Measurements from ENCODE around the gene LIPH.

DNA sequence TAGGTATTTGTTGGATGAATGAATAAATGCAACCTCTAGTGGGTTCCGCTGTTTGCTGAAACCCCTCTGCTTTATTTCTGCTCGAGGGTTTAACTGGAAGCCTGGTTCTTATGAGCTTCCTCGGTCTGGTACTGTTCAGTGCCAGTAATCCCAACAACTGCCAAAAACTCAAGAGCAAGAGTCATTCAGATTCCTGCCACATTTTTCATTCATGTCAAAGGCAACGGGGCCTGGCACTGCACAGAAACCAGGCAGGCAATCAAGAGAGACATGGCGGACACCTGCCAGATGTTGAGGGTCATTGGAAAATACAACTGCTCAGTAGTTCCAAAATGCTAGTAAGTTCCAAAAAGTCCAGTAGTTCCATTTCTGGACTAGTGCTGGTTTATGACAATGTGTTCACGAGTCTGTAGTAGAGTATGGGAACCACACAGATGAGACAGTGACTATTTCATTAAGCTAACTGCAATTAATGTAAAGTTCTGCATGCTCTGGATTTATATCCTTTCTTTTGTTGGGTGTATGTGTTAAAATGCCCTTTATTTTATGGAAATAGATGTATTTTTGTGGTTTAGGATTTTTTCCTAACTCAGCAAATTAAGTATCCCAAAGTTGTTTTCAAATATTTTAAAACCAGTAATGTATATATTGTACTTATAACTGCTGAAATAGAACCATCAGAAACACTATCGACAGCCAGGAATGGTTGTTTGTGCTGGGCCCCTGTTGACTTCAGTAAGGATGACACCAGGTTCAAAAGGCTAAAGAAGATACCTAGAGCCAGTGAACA lies 30.8 kb downstream of the LIPH start:
- no peak for TF ChIP-seq CTCF (IDR thresholded peaks at IDR 0.05 in 2 of 3, conservative IDR thresholded peaks at IDR 0.05 in 1 of 3; ENCODE audit: control insufficient read depth in 2 of 3, extremely low read depth in 1 of 3, insufficient read depth in 1 of 3, low read depth in 3 of 3, low read length in 3 of 3)
- no peak for TF ChIP-seq NR2C2 (IDR thresholded peaks at IDR 0.05; ENCODE audit: borderline replicate concordance, control insufficient read depth, insufficient read length, low read depth)
- TF ChIP-seq POLR2AphosphoS2 (IDR thresholded peaks at IDR 0.05; ENCODE audit: low read depth, low read length): no peak
- TF ChIP-seq, protein P1, sequence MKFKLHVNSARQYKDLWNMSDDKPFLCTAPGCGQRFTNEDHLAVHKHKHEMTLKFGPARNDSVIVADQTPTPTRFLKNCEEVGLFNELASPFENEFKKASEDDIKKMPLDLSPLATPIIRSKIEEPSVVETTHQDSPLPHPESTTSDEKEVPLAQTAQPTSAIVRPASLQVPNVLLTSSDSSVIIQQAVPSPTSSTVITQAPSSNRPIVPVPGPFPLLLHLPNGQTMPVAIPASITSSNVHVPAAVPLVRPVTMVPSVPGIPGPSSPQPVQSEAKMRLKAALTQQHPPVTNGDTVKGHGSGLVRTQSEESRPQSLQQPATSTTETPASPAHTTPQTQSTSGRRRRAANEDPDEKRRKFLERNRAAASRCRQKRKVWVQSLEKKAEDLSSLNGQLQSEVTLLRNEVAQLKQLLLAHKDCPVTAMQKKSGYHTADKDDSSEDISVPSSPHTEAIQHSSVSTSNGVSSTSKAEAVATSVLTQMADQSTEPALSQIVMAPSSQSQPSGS (IDR thresholded peaks at IDR 0.05; ENCODE audit: low read length): no peak
- no peak for TF ChIP-seq EZH2 (IDR thresholded peaks at IDR 0.05; ENCODE audit: borderline replicate concordance, control insufficient read depth, low read depth, low read length)
- no peak for TF ChIP-seq TAF1 (IDR thresholded peaks at IDR 0.05; ENCODE audit: borderline replicate concordance, low read depth, low read length)
- no peak for TF ChIP-seq POLR2AphosphoS5 (IDR thresholded peaks at IDR 0.05; ENCODE audit: low read length)
- no peak for TF ChIP-seq CHD2 (IDR thresholded peaks at IDR 0.05; ENCODE audit: borderline replicate concordance, low read depth, low read length)
- TF ChIP-seq RB1 (IDR thresholded peaks at IDR 0.05; ENCODE audit: borderline replicate concordance): no peak

Data from GM12878 (cell line).